COLO829 (cell line): ENCODE measurements around the gene KRT6C.
"Not testable (repeated sequence)": the region's sequence is repeated elsewhere in the genome, so short reads cannot be mapped to it uniquely, and the experiment has no call there.

ENCODE experiments used
- DNase-seq: peaks from one replicate; pipeline ENCODE4 v3.0.0; 2012; ENCODE audit warnings: low spot score

KRT6C gene

DNA sequence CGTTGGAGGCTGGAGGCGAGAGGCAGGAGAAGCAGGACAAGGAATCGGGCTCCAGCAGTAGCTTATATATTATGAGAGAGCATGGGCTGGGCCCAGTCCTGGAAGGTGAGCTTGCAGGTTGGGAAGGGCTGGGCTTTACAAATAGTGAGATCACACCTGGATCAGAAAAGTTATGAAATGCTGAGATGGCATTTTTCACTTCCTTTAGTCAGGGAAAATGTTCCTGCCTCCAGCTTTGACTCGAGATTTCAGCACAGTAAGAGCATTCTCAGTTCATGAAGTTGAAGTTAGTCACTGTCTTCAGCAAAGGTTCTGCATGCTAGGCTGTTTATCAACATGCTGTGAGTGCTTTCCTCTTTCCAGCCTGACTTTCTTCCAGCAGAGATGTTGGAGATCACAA, at the start of gene KRT6C:
Gene KRT6C, minus strand, starts transcription at position 38 of the 400 bp plus-strand sequence. CDS start 68 bp downstream, outside the sequence.
- no peak for DNase-seq

DNA sequence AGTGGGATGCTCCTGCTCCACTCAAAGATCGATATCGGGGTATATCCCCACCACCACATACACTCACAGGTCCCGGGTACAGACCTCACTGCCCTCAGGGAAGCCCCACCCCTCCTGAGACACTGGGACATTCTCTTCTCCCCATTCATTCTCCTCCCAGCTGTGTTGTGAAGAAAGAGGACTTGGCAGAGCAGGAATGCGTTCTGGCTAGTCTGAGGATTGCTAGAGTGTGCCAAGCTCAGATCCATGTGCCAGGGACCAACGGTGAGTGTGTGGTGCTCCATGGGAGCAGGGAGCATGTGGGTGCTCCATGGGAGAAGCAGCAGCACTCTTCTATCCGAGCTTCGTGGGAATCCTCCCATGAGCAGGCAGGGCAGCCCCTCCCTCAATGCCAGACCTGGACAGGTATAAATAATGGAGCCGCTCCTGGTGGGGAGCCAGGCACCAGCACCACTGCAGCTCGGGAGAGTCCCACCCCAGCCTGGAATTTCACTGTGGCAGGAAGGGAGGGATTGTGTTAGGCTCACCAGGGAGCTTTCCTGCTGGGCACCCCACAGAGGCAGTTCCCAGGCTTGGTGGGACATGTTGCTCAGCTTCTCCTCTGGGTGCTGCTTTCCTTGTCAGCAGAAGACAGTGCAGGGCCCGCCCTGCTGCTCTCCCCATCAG, 48.9 kb upstream of the KRT6C start:
- DNase-seq = no peak

DNA sequence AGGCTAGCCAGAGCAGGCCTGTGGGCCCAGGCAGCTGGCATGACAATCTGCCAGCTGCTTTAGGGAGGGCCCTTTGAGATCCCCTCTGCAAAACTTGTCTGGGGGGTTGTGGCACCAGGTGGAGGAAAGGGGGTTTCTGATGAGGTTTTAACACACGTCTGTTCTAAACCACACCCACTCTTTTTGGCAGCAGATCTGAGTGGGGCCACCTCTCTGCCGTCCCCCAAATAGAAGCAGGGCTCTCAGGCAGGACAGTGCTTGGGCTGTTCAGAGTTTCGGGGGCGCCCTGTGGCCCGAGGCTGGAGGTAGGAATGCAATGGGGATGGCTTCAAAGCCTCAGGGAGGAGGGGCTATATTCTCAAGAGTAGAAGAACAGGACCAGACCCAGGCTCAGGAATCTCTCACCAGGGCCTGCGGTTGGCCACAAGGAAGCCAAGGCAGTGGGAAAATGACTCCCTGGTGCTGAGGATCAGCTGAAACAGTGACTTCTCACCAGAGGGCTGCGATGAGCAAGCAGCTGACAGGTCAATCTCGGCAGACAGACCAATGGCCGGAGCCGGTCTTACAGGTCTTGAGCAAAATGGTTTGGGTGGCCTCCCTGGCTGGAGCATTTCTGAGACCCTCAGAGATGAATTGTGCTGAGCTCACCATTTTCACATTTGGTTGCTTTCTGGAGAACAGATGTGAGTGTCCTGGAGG, 48.1 kb upstream of the KRT6C start:
- no peak for DNase-seq

DNA sequence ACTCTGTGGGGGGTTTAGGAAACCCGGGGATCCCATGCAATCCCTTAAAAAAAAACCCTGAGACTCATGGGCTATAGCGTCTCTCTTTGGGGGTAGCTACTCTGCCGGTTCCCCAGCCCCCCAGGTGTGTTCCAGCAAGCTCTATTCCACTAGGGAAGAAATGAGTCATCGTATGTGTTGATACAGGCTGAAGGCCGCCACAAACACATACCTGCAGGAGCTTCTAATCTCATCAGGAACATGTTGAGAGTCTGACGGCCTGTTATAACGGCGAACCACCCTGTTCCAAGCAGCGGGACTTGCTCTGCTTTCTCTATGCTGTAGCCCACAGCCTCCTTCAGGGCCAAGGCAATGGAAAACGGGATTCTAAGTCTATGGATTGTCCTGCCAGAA, 47.6 kb upstream of the KRT6C start:
- no peak for DNase-seq

DNA sequence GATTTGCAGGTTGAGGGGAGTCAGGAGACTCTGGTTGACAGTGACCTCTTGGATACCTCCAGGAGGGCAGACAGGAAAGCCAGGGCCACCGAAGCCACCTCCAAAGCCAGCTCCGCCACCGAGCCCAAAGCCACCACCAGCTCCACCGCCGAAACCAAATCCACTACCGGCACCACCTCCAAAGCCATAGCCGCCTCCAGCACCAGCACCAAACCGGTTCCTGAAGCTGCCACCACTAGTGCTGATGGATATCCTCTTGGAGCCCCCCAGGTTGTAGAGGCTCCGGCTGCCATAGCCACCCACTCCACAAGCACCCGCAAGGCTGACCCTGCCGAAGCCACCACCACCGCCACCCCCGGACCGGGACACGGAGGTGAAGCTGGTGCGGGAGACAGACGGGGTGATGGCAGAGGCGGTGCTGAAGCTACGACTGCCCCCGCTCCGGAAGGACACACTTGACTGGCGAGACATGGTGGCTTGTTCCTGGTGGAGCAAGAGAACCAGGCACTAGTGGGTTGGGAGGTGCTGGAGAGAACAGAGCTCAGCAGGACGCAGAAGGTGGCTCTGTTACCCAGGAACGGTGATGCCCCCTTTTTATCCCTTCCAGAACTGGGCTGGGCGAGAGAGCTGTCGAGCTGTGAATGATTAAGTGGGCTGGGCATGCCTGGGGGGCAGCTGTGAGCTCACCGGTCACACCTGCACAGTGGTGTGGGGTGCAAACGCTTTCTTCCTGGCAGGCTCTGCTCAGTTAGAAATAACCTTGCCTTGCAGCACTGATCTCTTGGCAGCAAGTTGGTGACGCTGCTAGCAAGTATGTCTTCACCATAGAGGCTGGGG, 46.4 kb upstream of the KRT6C start, which contains the start of gene KRT5:
Gene KRT5, minus strand, starts transcription at position 569 of the 837 bp plus-strand sequence. Its CDS starts 98 bp downstream, at position 471.
- no peak for DNase-seq

DNA sequence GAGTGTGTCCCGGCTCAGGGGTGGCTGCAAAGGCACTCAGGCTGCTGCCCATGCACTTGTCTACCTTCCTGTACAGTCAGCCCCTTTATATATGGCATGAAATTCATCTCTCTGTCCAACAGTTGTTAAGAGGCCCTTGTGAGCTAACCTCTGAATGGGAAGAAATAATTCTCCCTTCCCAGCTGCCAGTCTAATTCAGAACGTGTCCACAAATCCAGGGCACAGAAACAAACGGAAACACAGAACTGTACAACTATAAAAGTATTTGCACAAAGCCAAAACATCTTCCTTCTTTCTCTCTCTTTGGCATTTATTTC, 45.7 kb upstream of the KRT6C start:
- no peak for DNase-seq

DNA sequence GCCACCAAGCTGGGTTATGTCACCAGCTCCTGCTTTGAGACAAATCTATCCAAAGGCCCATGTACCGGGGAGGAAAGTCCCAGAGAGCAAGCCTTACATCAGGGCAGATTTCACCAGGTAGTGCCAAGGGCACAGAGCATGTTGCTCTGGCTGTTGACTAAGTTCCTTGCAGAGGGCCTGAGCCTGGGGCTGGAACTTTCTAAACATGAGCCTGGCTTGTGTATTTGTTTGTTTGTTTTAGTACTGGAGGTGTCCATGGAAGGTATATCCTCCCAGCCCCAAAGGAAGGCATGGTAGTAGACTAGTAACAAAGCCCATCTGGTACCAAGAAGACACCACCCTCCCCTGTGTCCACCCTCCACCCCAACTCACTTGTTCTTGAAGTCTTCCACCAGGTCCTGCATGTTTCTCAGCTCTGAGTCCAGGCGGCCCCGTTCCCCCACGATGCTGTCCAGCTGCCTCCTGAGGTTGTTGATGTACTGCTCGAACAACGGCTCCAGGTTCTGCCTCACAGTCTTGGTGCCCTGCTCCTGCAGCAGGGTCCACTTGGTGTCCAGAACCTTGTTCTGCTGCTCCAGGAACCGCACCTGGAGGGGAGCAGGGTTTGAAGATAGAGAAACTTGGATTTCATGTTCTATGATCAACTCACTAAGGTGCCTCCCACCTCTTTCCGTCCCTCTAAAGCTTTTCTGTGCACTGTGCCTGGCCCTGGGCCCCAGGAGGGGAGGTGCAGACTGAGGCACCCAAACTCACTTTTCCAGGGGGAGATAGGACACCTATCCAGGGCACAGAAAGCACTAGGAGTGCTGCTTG, 45.2 kb upstream of the KRT6C start:
- DNase-seq = no peak

DNA sequence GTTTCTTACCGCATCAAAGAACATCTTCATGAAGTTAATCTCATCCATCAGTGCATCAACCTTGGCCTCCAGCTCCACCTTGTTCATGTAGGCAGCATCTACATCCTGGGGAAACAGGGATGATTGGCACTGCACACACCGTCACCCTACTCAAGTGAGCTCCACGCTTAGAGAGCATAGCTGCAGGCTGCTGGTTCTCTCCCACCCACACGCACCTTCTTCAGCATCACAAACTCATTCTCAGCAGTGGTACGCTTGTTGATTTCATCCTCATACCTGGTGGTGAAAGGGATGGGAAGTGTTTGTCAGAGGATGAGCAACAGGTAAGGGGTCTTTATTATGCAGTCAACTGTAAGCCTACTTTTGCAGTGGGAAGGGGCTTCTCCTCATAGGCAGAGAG, 44.3 kb upstream of the KRT6C start:
- no peak for DNase-seq

DNA sequence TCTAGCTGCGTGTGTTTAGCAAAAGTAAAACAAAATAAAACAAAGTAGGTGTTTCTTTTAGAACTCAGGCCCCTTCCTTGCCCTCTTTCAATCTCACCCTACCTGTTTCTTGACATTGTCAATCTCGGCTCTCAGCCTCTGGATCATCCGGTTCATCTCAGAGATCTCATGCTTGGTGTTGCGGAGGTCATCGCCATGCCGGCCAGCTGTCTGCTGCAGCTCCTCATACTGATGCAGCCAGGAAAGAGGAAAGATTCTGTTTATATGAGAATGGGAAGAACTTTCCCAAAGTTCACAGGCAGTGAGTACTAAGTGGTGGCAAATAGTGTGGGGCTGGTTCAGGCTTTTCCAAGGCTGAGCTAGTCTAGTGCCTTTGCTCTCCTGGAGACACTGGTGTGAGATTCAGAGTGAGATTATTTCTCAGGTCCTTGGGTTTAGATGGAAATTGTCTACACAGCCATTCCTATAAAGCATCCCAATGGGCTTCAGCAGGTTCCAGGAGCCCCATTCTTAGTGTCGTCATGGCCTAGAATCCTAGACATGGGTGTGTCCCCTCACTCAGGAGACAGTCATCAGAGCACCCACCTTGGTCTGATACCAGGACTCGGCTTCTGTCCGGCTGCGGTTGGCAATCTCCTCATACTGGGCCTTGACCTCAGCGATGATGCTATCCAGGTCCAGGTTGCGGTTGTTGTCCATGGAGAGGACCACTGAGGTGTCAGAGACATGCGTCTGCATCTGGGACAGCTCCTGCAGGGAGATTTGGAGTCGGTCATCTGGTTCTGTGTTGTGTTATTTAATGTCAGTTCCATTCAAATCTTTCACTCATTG, 43.6 kb upstream of the KRT6C start:
- DNase-seq = no peak

DNA sequence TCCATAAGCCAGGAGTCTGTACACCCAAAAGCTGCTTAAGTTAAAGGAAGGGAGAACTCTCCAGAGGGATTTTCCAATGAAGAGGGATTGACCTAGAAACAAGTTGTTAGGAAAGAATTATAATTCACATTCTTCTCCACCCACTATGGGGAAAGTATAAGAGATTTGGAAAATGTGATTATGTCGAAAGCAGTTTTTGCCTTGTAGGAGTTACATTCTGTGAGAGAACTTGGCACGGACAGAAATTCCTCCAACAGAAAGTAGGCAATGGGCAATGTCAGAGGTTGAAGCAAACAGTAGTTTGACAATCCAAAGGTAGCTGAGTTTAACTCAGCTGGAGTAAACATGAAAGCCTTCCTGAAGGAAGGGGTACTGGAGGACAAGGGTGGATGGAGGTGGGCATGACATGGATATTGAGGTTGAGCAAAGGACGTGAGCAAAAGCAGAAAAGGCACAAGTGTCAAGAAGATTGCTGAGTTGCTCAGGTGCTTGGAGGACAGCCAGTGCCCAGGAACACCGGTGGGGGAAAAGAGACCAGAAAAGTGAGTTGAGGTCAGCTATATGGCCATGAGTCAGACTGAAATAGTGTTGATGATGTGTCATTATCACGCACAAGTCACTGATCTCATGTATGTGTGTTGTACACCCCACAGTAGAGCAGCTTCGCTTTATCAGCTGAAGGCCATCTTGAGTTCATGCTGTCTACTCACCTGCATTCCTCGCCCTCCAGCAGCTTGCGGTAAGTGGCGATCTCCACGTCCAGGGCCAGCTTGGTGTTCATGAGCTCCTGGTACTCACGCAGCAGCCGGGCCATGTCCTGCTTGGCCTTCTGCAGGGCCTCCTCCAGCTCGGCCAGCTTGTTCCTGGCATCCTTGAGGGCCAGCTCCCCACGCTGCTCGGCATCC, 42.6 kb upstream of the KRT6C start:
- no peak for DNase-seq

DNA sequence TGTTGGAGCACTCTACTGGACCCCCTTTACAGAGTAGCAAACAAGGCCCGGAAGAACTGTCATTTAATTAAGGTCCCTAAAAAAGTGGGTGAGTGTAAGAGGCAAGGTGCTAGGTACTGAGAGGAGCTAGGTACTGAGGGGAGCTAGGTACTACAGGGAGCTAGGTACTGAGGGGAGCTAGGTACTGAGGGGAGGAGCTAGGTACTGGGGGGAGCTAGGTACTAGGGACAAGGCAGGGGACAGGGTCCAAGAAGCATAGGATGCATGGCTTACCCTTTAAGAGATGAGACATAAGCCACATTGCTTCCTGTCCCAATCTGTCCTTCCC, 41.7 kb upstream of the KRT6C start:
- no peak for DNase-seq

DNA sequence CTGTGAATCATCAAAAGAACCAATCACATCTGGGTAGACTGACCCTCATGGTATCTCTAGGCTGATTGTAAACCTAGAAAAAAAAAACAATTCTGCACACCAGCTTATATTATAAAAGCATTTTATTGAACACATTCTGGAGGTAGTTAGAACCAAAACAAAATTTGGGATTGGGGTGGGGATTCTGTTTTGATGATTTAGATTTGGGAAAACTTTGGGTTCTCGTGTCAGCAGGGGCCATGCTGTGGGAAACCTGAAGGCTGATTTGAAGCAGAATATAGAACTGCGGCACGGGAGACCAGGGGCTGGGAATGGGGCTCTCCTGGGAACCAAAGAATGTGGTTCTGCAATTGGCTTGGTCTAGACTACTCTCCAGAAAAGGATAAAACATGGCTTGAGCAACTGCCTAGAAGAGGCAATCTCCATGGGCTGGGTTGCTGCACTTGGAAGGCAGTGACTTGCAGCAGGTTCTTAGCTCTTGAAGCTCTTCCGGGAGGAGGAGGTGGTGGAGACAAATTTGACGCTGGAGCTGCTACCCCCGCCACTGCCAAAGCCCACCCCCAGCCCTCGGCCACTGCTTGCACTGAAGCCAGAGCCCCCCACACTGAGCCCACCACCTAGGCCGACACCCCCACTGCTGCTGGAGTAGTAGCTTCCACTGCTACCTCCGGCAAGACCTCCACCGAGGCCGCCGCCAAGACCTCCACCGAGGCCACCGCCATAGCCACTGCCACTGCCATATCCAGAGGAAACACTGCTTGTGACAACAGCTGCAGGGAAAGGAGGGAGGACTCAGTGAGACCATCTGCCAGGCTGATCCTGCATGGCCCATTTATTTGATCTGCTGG, 41.1 kb upstream of the KRT6C start:
- no peak for DNase-seq

DNA sequence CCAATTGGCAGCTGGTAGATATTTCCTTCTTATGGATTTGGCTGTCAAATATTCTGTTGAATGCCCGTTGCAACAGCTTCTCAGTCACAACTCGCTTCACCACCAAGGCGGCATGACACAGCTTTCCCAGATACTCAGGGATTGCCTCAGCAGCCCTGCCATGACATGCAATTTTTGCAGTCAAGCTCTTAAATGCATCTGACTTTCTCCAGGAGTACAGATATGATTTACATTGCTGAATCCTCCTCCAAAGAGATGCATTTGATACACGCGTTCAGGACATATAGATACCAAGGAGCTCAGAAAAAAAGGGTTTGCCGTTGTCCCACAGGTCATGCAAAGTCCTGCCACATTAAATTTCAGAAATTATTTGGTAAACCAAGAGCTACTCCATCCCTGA, 40.1 kb upstream of the KRT6C start:
- no peak for DNase-seq

DNA sequence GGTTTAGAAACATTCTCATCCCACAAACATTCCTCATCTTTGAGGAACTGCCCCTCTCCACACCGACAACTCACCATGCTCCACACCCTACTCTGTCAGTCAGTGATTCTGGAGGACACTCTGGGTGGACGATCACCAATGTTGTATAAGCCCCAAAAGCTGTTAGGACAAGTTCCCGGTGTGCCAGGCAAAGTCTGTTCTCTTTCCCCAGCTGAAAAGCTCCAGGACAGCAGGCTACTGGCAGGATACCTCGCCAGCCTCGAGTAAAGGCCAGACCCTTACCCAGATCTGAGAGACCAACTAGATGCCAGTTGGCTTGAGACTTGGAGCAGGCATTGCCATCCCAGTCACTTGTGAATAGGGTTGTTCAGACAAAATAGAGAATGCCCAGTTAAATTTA, 34.6 kb upstream of the KRT6C start:
- DNase-seq = no peak

DNA sequence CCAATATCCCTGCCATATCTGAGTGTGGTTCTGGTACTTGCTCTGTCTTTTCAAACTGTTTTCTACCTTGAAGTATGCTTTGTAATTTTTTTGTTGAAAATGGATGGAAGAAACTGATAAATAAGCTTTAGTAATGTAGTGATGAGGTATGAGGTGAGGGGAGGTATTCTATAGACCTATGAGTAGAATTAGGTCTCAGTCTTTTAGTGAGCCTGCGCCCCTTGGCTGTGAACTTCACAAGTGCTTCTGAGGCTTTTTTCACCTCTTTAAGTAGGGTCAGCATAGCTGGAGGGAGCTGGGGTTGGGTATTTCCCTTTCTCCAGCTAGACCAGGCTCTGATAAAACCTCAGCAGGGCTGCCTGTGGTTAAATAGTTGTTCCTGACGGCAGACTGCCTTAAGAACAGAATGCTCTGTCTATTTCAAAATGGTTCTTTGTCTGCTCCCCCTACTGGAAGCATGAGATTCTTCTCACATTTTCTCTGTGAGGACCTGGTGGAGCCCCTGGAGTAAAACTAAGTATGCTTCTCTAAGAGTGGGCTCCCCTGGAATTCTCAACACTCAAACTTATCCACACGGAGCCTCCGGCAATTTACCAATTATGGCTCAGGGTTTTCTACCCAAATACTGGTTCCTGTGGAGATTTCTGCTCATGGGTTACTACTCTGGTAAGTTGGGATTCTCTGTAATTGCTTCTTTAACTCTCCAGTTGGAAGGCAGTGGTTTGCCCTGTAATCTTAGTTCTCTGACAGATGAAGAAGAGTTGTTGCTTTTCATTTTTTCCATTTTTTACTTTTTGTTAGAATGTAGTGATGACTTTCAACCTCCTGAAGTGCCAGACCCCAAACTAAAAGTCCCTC, 33.5 kb upstream of the KRT6C start:
- DNase-seq = peak; percentile 59

DNA sequence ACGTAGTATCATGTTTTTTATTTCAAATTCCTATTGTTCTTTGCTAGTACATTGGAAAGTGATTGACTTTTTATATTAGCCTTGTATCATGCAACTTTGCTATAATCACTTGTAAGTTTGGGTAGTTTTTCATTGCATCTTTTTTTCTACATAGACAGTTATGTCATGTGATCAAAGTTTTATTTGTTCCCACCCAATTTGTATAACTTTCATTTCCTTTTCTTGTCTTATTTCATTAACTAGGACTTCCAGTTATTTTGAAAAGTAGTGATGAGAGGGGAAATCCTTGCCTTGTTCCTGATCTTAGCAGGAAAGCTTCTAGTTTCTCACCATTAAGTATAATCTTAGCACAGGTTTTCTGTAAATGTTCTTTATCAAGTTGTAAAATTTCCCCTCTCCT, 29.3 kb upstream of the KRT6C start:
- no peak for DNase-seq

DNA sequence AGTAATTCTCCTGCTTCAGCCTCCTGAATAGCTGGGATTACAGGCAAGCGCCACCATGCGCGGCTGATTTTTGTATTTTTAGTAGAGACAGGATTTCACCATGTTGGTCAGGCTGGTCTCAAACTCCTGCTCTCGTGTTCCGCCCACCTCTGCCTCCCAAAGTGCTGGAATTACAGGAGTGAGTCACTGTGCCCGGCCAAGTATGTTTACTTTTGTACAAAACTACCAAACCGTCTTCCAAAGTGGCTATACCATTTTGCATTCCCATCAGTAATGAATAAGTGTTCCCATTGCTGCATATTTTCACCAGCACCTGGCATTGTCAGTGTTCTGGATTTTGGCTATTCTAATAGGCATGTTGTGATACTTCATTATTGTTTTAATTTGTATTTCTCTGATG, 27.9 kb upstream of the KRT6C start:
- DNase-seq = no peak

DNA sequence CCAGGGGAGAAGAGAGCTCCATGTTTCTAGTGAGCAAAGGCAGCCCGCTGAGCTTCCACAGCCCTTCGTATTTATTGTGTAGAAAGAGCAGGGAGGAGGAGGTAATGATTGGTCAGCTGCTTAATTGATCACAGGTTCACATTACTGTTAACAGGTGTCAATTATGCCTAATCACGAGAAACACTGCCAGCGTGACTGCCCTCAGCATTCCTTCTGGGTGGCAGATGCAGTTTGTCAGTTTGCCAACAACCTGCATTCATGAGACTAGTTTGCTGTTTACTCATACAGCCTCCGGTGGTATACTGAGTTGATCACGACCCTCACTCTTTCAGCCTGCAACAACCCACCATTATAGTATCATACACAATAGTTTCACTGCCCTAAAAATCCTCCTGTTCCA, 27.0 kb upstream of the KRT6C start:
- not testable (repeated sequence) for DNase-seq
